ENCODE measurements around the gene MYBPC3.

DNA sequence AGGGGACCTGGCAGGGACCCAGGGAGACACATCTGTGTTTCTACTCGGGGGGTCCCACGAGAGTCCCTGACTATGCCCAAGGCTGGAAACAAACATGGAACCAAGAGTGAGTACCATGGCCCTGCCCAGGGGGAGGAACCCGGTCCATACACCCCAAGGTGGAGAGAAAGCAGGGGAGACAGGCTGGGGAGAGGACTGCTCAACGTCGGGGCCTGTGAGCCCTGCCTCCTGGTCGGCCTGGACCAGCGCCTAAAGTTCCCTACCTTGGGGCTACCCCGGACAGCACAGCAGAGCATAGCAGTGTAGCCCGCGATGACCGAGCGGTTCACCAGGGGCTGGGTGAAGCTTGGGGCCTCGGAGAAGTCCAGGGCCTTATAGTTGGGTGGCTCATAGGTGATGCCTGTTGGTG lies 20.2 kb downstream of the MYBPC3 start:
- no peak for TF ChIP-seq POLR2A (IDR thresholded peaks at IDR 0.05; ENCODE audit: low read length)
- TF ChIP-seq BHLHE40 (IDR thresholded peaks at IDR 0.05; ENCODE audit: low read depth, low read length) = no peak
- TF ChIP-seq, protein P1, sequence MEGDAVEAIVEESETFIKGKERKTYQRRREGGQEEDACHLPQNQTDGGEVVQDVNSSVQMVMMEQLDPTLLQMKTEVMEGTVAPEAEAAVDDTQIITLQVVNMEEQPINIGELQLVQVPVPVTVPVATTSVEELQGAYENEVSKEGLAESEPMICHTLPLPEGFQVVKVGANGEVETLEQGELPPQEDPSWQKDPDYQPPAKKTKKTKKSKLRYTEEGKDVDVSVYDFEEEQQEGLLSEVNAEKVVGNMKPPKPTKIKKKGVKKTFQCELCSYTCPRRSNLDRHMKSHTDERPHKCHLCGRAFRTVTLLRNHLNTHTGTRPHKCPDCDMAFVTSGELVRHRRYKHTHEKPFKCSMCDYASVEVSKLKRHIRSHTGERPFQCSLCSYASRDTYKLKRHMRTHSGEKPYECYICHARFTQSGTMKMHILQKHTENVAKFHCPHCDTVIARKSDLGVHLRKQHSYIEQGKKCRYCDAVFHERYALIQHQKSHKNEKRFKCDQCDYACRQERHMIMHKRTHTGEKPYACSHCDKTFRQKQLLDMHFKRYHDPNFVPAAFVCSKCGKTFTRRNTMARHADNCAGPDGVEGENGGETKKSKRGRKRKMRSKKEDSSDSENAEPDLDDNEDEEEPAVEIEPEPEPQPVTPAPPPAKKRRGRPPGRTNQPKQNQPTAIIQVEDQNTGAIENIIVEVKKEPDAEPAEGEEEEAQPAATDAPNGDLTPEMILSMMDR (IDR thresholded peaks at IDR 0.05) = no peak
